Thymus (tissue), 11 donors: Measurements from ENCODE around the gene TACR1. TPM values are rescaled to one million over a fixed set of nuclear protein-coding genes. Genes with fewer than 3 reads are reported as not detected.
"Not testable (repeated sequence)": the region's sequence is repeated elsewhere in the genome, so short reads cannot be mapped to it uniquely, and the experiment has no call there.

Source experiments
- DNase-seq, 9 donors: peaks; one replicate each; pipeline ENCODE4 v3.0.0-alpha.2; 2013; ENCODE audit warnings: low spot score in 9 of 9, low read depth in 6 of 9, missing footprints in 1 of 9
- H3K27ac ChIP-seq, 2 donors: one replicate each; pipeline ENCODE4 v1.5.1; 2013; ENCODE audit warnings: control low read depth in 1 of 2, low read depth in 1 of 2, low read length in 1 of 2, mild to moderate bottlenecking in 1 of 2, moderate library complexity in 1 of 2
- H3K27me3 ChIP-seq, 2 donors: one replicate each; pipeline ENCODE4 v1.5.1; 2013; ENCODE audit warnings: low read length in 1 of 2; ENCODE audit not compliant: control insufficient read depth in 2 of 2, insufficient read depth in 1 of 2
- H3K36me3 ChIP-seq, 2 donors: one replicate each; pipeline ENCODE4 v1.5.1; 2013; ENCODE audit warnings: low read length in 1 of 2, mild to moderate bottlenecking in 1 of 2, moderate library complexity in 1 of 2; ENCODE audit not compliant: control insufficient read depth in 2 of 2, insufficient read depth in 2 of 2
- H3K4me1 ChIP-seq, 2 donors: one replicate each; pipeline ENCODE4 v1.5.1; 2013; ENCODE audit warnings: low read length in 2 of 2; ENCODE audit not compliant: control insufficient read depth in 2 of 2, insufficient read depth in 2 of 2
- H3K4me3 ChIP-seq, 2 donors: one replicate each; pipeline ENCODE4 v1.5.1; 2013; ENCODE audit warnings: low read length in 2 of 2, control low read depth in 1 of 2, mild to moderate bottlenecking in 1 of 2
- H3K9me3 ChIP-seq, 2 donors: one replicate each; pipeline ENCODE4 v1.5.1; 2013; ENCODE audit warnings: low read length in 1 of 2, mild to moderate bottlenecking in 1 of 2; ENCODE audit not compliant: control insufficient read depth in 2 of 2, insufficient read depth in 1 of 2
- WGBS: extraction: QIAGEN DNeasy Blood & Tissue Kit; methylation state at CpG from one replicate; pipeline ENCODE4 v1.1.7; 2013; 5-methylcytosine and 5-hydroxymethylcytosine counted together
- polyA plus RNA-seq: library from polyadenylated mRNA; stranded (reverse); fragments of 200-250 nt; gene quantifications from one replicate; pipeline ENCODE4 v1.2.3, GENCODE V29; 2013
- total RNA-seq: library from RNA; stranded (reverse); fragments of 120-200 nt; gene quantifications from one replicate; pipeline ENCODE4 v1.2.4, GENCODE V29; 2013
- donor health status: healthy.

Gene TACR1
- total and polyA plus RNA-seq, 2 donors: 0.24 to 1.0 TPM

GRCh38 chr2:75226617-75227016 lies 27.3 kb upstream of the TACR1 start:
- Histone ChIP-seq H3K4me1 (no peaks in the 10 kb centered on the region), H3K9me3 (no peaks in the 10 kb centered on the region), H3K27ac (no peak overlapping the region), H3K27me3 (no peaks in the 10 kb centered on the region), H3K4me3 (no peak overlapping the region), H3K36me3 (no peaks in the 10 kb centered on the region)
- no peak for DNase-seq
- 96% methylated on average over 3 of the region's 3 CpGs for WGBS

GRCh38 chr2:75226099-75226498 lies 26.8 kb upstream of the TACR1 start:
- H3K27ac ChIP-seq: no peak overlapping the region
- no peaks in the 10 kb centered on the region for H3K4me1 ChIP-seq
- no peak overlapping the region for H3K4me3 ChIP-seq
- no peak for DNase-seq
- H3K36me3 ChIP-seq: no peaks in the 10 kb centered on the region
- H3K9me3 ChIP-seq: no peaks in the 10 kb centered on the region
- WGBS: 78% methylated on average over 3 of the region's 3 CpGs
- H3K27me3 ChIP-seq: no peaks in the 10 kb centered on the region

GRCh38 chr2:75224636-75225094 lies 25.3 kb upstream of the TACR1 start:
- no peak overlapping the region for H3K4me3 ChIP-seq
- H3K9me3 ChIP-seq: no peaks in the 10 kb centered on the region
- no peaks in the 10 kb centered on the region for H3K27me3 ChIP-seq
- no peaks in the 10 kb centered on the region for H3K36me3 ChIP-seq
- H3K4me1 ChIP-seq: no peaks in the 10 kb centered on the region
- no peak overlapping the region for H3K27ac ChIP-seq
- 91% methylated on average over 4 of the region's 4 CpGs for WGBS
- DNase-seq: no peak

GRCh38 chr2:75222527-75222926 lies 23.2 kb upstream of the TACR1 start:
- Histone ChIP-seq H3K9me3 (no peaks in the 10 kb centered on the region), H3K27ac (no peak overlapping the region), H3K27me3 (no peaks in the 10 kb centered on the region), H3K36me3 (no peaks in the 10 kb centered on the region), H3K4me3 (no peak overlapping the region), H3K4me1 (no peaks in the 10 kb centered on the region)
- WGBS: 96% methylated on average over 4 of the region's 4 CpGs
- DNase-seq: no peak

GRCh38 chr2:75221862-75222261 lies 22.5 kb upstream of the TACR1 start:
- Histone ChIP-seq H3K27ac (no peak overlapping the region), H3K4me3 (no peak overlapping the region), H3K27me3 (no peaks in the 10 kb centered on the region), H3K36me3 (no peaks in the 10 kb centered on the region), H3K4me1 (no peaks in the 10 kb centered on the region), H3K9me3 (no peaks in the 10 kb centered on the region)
- WGBS: 98% methylated on average over 3 of the region's 3 CpGs
- DNase-seq: no peak

- not testable (repeated sequence) for H3K4me3 ChIP-seq, H3K9me3 ChIP-seq, H3K4me1 ChIP-seq, H3K36me3 ChIP-seq, H3K27ac ChIP-seq, H3K27me3 ChIP-seq, DNase-seq
- 92% methylated on average over 4 of the region's 4 CpGs for WGBS
These were observed 19.9 kb upstream of the TACR1 start for GRCh38 chr2:75219213-75219612.

- WGBS: 23% methylated on average over 1 of the region's 1 CpG
- Histone ChIP-seq H3K4me3 (no peak overlapping the region), H3K4me1 (no peaks in the 10 kb centered on the region), H3K27me3 (no peaks in the 10 kb centered on the region), H3K9me3 (no peaks in the 10 kb centered on the region), H3K27ac (no peak overlapping the region), H3K36me3 (no peaks in the 10 kb centered on the region)
- DNase-seq: peak in 3 of 9 donors; percentile 11 to 53 (median 23)
These were observed 12.0 kb upstream of the TACR1 start for GRCh38 chr2:75211266-75211770.

- no peak overlapping the region for H3K27ac ChIP-seq
- H3K4me3 ChIP-seq: no peak overlapping the region
- no peaks in the 10 kb centered on the region for H3K36me3 ChIP-seq
- H3K9me3 ChIP-seq: no peaks in the 10 kb centered on the region
- no peaks in the 10 kb centered on the region for H3K4me1 ChIP-seq
- H3K27me3 ChIP-seq: no peaks in the 10 kb centered on the region
- no peak for DNase-seq
- 99% methylated on average over 3 of the region's 3 CpGs for WGBS
These were observed 11.1 kb upstream of the TACR1 start for GRCh38 chr2:75210409-75210808.

- WGBS: 94% methylated on average over 6 of the region's 6 CpGs
- H3K4me3 ChIP-seq: no peak overlapping the region
- H3K36me3 ChIP-seq: no peaks in the 10 kb centered on the region
- H3K27ac ChIP-seq: no peak overlapping the region
- H3K9me3 ChIP-seq: no peaks in the 10 kb centered on the region
- no peaks in the 10 kb centered on the region for H3K27me3 ChIP-seq
- DNase-seq: no peak
- no peaks in the 10 kb centered on the region for H3K4me1 ChIP-seq
These were observed 9.4 kb upstream of the TACR1 start for GRCh38 chr2:75208738-75209137.

- no peaks in the 10 kb centered on the region for H3K36me3 ChIP-seq
- WGBS: 57% methylated on average over 3 of the region's 3 CpGs
- DNase-seq: no peak
These were observed 5.5 kb upstream of the TACR1 start for GRCh38 chr2:75204833-75205232.

More at GRCh38 chr2:75204833-75205232, 5.5 kb upstream of the TACR1 start:
- H3K27me3 ChIP-seq: peaks cover 20 to 28% of the 10 kb centered on the region in 2 donors
- peaks cover 0 to 8% of the 10 kb centered on the region in 2 donors for H3K4me1 ChIP-seq
- no peaks in the 10 kb centered on the region for H3K9me3 ChIP-seq
- H3K27ac ChIP-seq: no peak overlapping the region
- H3K4me3 ChIP-seq: no peak overlapping the region
